ENCODE measurements around the gene MRPL44.

Gene MRPL44

GRCh38 chr2:224014336-224014735 is 57.1 kb downstream of the MRPL44 start:
- DNase-seq = no peak

GRCh38 chr2:224016963-224017362 is 59.7 kb downstream of the MRPL44 start:
- DNase-seq = no peak
